ENCODE results near the gene RRP1B.

DNA sequence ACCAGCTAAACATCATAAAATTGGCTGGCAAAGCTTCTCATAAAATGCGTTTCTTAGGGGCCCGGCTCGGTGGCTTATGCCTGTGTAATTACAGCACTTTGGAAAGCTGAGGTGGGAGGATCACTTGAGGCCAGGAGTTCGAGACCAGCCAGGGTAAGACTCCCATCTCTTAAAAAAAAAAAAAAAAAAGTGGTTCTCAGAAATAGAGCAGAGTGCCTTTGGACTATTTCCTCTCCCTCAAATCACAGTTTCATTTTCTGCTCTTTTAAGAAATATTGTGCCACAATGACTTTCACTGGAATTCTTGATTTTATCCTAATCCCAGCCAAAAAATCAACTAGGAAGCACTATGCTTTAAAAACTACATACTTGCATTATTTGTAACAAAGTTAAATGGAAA lies 13.4 kb upstream of the RRP1B start:
- TF ChIP-seq, protein P1, sequence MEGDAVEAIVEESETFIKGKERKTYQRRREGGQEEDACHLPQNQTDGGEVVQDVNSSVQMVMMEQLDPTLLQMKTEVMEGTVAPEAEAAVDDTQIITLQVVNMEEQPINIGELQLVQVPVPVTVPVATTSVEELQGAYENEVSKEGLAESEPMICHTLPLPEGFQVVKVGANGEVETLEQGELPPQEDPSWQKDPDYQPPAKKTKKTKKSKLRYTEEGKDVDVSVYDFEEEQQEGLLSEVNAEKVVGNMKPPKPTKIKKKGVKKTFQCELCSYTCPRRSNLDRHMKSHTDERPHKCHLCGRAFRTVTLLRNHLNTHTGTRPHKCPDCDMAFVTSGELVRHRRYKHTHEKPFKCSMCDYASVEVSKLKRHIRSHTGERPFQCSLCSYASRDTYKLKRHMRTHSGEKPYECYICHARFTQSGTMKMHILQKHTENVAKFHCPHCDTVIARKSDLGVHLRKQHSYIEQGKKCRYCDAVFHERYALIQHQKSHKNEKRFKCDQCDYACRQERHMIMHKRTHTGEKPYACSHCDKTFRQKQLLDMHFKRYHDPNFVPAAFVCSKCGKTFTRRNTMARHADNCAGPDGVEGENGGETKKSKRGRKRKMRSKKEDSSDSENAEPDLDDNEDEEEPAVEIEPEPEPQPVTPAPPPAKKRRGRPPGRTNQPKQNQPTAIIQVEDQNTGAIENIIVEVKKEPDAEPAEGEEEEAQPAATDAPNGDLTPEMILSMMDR (IDR thresholded peaks at IDR 0.05; ENCODE audit: poor library complexity) = no peak
- no peak for TF ChIP-seq EZH2 (IDR thresholded peaks at IDR 0.05; ENCODE audit: borderline replicate concordance)
